ENCODE results near the gene LRRC8B. TPM values are rescaled to one million over a fixed set of nuclear protein-coding genes. Genes with fewer than 3 reads are reported as not detected.
A peak's percentile ranks its signal among the peaks of the same experiment; 100 is the strongest.
"Not testable (repeated sequence)": the region's sequence is repeated elsewhere in the genome, so short reads cannot be mapped to it uniquely, and the experiment has no call there.

The LRRC8B gene
- total RNA-seq, 1 donor from 2014 or later = 48.2 TPM

DNA sequence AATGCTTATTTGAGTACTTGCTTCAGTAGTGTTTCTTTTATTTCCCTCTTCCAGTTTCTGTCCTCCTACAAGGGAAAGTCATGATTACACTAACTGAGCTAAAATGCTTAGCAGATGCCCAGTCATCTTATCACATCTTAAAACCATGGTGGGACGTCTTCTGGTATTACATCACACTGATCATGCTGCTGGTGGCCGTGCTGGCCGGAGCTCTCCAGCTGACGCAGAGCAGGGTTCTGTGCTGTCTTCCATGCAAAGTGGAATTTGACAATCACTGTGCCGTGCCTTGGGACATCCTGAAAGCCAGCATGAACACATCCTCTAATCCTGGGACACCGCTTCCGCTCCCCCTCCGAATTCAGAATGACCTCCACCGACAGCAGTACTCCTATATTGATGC is 57.9 kb downstream of the LRRC8B start:
- intact Hi-C loops (cut with micrococcal nuclease) = no loop called here
- Mint-ChIP-seq H3K27me3 (ENCODE audit: low read depth) (no peaks in the 10 kb centered on the region), H3K36me3 (ENCODE audit: low read depth) (peaks cover 84% of the 10 kb centered on the region), H3K4me3 (ENCODE audit: low read depth) (no peak overlapping the region), H3K4me1 (ENCODE audit: low read depth) (peaks cover 44% of the 10 kb centered on the region), H3K27ac (peak overlapping the region; percentile 2), H3K9me3 (no peaks in the 10 kb centered on the region)
- DNase-seq (ENCODE audit: low spot score) = no peak

GRCh38 chr1:89584211-89584610 is 59.6 kb downstream of the LRRC8B start:
- no peak overlapping the region for H3K4me3 Mint-ChIP-seq (ENCODE audit: low read depth)
- H3K36me3 Mint-ChIP-seq (ENCODE audit: low read depth) = peaks cover 94% of the 10 kb centered on the region
- H3K9me3 Mint-ChIP-seq = no peaks in the 10 kb centered on the region
- H3K27ac Mint-ChIP-seq = no peak overlapping the region
- no peaks in the 10 kb centered on the region for H3K27me3 Mint-ChIP-seq (ENCODE audit: low read depth)
- peaks cover 54% of the 10 kb centered on the region for H3K4me1 Mint-ChIP-seq (ENCODE audit: low read depth)
- DNase-seq (ENCODE audit: low spot score) = no peak
- intact Hi-C loops (cut with micrococcal nuclease) = no loop called here

- Mint-ChIP-seq H3K27ac (no peak overlapping the region), H3K4me3 (ENCODE audit: low read depth) (no peak overlapping the region), H3K36me3 (ENCODE audit: low read depth) (peaks cover 96% of the 10 kb centered on the region), H3K27me3 (ENCODE audit: low read depth) (no peaks in the 10 kb centered on the region), H3K4me1 (ENCODE audit: low read depth) (peaks cover 59% of the 10 kb centered on the region), H3K9me3 (no peaks in the 10 kb centered on the region)
- DNase-seq (ENCODE audit: low spot score) = no peak
- intact Hi-C loops (cut with micrococcal nuclease) = no loop called here
These were observed 60.2 kb downstream of the LRRC8B start for GRCh38 chr1:89584781-89585180.

DNA sequence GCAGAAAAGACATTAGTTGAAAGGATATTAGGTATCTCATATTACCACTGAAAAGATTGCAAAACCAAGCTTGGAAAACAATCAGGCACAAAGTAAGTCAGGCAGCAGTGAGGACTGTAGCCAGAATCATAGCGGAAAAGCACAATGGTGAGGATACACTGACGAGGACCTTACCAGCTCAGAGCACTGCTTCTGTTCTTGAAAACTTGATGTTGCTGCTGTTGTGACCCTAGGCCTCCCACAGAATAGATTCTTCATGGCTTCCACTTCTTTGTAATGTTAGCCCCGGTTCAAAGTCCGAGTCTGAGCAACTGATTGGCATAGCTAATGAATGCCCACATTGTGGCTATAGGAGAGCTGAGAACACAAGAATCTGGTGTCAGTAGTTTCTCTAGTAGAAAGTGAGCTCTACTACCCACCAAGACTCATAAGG is 63.1 kb downstream of the LRRC8B start:
- H3K27ac Mint-ChIP-seq = no peak overlapping the region
- no peak for DNase-seq (ENCODE audit: low spot score)
- H3K27me3 Mint-ChIP-seq (ENCODE audit: low read depth) = no peaks in the 10 kb centered on the region
- no peak overlapping the region for H3K4me3 Mint-ChIP-seq (ENCODE audit: low read depth)
- H3K4me1 Mint-ChIP-seq (ENCODE audit: low read depth) = peaks cover 66% of the 10 kb centered on the region
- H3K36me3 Mint-ChIP-seq (ENCODE audit: low read depth) = peaks cover 88% of the 10 kb centered on the region
- intact Hi-C loops (cut with micrococcal nuclease) = loop anchor here (2.0 kb wide), 1 partner anchor 41 kb away; no protein-coding TSS in a partner anchor
- H3K9me3 Mint-ChIP-seq = no peaks in the 10 kb centered on the region

- H3K4me3 Mint-ChIP-seq (ENCODE audit: low read depth) = peak overlapping the region; percentile 27
- no peaks in the 10 kb centered on the region for H3K27me3 Mint-ChIP-seq (ENCODE audit: low read depth)
- intact Hi-C loops (cut with micrococcal nuclease) = loop anchor here (2.0 kb wide), 1 partner anchor 42 kb away; no protein-coding TSS in a partner anchor
- DNase-seq (ENCODE audit: low spot score) = no peak
- H3K27ac Mint-ChIP-seq = peak overlapping the region; percentile 75
- peaks cover 88% of the 10 kb centered on the region for H3K36me3 Mint-ChIP-seq (ENCODE audit: low read depth)
- no peaks in the 10 kb centered on the region for H3K9me3 Mint-ChIP-seq
- H3K4me1 Mint-ChIP-seq (ENCODE audit: low read depth) = peaks cover 73% of the 10 kb centered on the region
These were observed 63.9 kb downstream of the LRRC8B start for GRCh38 chr1:89588480-89588879.

GRCh38 chr1:89589515-89589914 is 64.9 kb downstream of the LRRC8B start:
- Mint-ChIP-seq H3K4me1 (ENCODE audit: low read depth) (peaks cover 74% of the 10 kb centered on the region), H3K36me3 (ENCODE audit: low read depth) (peaks cover 88% of the 10 kb centered on the region), H3K27me3 (ENCODE audit: low read depth) (no peaks in the 10 kb centered on the region), H3K9me3 (no peaks in the 10 kb centered on the region), H3K27ac (peak overlapping the region; percentile 80), H3K4me3 (ENCODE audit: low read depth) (no peak overlapping the region)
- intact Hi-C loops (cut with micrococcal nuclease) = loop anchor here (2.0 kb wide), 1 partner anchor 43 kb away; no protein-coding TSS in a partner anchor
- no peak for DNase-seq (ENCODE audit: low spot score)

DNA sequence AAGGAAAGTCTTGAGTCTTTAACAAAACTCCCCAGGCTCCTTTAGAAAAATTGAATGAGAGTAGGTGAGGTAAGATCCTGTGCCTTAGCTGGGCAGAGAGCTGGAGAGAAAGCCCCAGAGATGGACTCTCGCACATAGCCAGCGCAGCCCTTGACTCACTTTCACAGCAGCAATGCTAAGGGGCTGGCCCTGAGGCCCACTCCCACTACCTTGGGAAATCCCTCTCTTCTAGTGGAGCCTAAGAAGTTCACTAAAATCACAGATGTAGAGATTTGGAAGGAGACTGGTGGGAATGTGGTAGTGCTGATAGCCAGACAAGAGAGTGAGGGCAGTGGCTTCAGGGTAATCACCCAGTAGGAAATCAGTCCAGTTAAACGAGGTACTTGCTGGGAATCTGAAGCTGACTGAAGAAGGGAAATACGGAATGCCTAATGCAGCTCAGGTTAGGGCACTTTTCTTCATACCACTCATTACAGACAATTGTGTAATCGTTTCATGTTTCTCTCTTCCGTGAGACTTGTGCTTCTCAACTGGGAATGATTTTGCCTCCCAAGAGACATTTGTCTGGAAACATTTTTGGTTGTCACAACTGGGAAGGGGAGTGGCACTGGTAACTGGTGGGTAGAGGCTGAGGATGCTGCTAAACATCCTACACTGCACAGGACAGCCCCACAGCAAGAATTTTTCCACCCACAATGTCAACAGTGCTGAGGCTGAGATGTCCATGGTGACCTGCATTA is 65.9 kb downstream of the LRRC8B start:
- Mint-ChIP-seq H3K27me3 (ENCODE audit: low read depth) (no peaks in the 10 kb centered on the region), H3K4me3 (ENCODE audit: low read depth) (no peak overlapping the region), H3K9me3 (no peaks in the 10 kb centered on the region), H3K4me1 (ENCODE audit: low read depth) (peaks cover 68% of the 10 kb centered on the region), H3K27ac (peak overlapping the region; percentile 82), H3K36me3 (ENCODE audit: low read depth) (peaks cover 85% of the 10 kb centered on the region)
- intact Hi-C loops (cut with micrococcal nuclease) = no loop called here
- DNase-seq (ENCODE audit: low spot score) = no peak

- H3K4me3 Mint-ChIP-seq (ENCODE audit: low read depth) = not testable (repeated sequence)
- H3K27ac Mint-ChIP-seq = peak overlapping the region; percentile 10
These were observed 68.3 kb downstream of the LRRC8B start for GRCh38 chr1:89592861-89593302.

GRCh38 chr1:89594096-89594740 is 69.6 kb downstream of the LRRC8B start:
- intact Hi-C loops (cut with micrococcal nuclease) = no loop called here
- Mint-ChIP-seq H3K27me3 (ENCODE audit: low read depth) (no peaks in the 10 kb centered on the region), H3K4me1 (ENCODE audit: low read depth) (peaks cover 78% of the 10 kb centered on the region), H3K9me3 (no peaks in the 10 kb centered on the region), H3K4me3 (ENCODE audit: low read depth) (no peak overlapping the region), H3K27ac (no peak overlapping the region), H3K36me3 (ENCODE audit: low read depth) (peaks cover 65% of the 10 kb centered on the region)
- no peak for DNase-seq (ENCODE audit: low spot score)

More at GRCh38 chr1:89592861-89593302, 68.3 kb downstream of the LRRC8B start:
- Mint-ChIP-seq H3K4me1 (ENCODE audit: low read depth) (peaks cover 75% of the 10 kb centered on the region), H3K36me3 (ENCODE audit: low read depth) (peaks cover 75% of the 10 kb centered on the region)
- DNase-seq (ENCODE audit: low spot score); intact Hi-C loops (cut with micrococcal nuclease); H3K27me3 Mint-ChIP-seq (ENCODE audit: low read depth); H3K9me3 Mint-ChIP-seq: not testable (repeated sequence)

DNA sequence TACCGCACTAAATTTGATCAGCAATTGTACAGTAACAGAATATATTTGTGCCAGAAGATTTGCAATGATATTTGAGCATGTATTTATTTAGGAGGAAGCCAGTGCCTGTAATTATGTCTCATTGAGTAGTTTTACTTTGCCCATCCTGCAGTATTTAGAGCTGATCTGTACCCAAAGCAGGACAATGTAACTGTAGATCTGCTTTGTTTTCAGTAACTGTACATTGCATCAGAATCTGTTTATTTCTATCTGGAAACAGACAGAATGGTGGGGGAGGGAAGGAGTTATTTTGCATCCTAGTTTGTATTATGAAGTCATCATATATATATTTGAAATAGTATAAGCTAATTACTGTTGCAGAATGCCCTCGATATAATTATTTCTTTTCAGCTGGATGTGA is 72.1 kb downstream of the LRRC8B start:
- intact Hi-C loops (cut with micrococcal nuclease) = no loop called here
- no peak for DNase-seq (ENCODE audit: low spot score)
- H3K27me3 Mint-ChIP-seq (ENCODE audit: low read depth) = no peaks in the 10 kb centered on the region
- H3K36me3 Mint-ChIP-seq (ENCODE audit: low read depth) = peaks cover 54% of the 10 kb centered on the region
- no peak overlapping the region for H3K4me3 Mint-ChIP-seq (ENCODE audit: low read depth)
- H3K9me3 Mint-ChIP-seq = no peaks in the 10 kb centered on the region
- peaks cover 77% of the 10 kb centered on the region for H3K4me1 Mint-ChIP-seq (ENCODE audit: low read depth)
- no peak overlapping the region for H3K27ac Mint-ChIP-seq

GRCh38 chr1:89598450-89599331 is 74.1 kb downstream of the LRRC8B start:
- Mint-ChIP-seq H3K9me3 (no peaks in the 10 kb centered on the region), H3K4me3 (ENCODE audit: low read depth) (no peak overlapping the region), H3K36me3 (ENCODE audit: low read depth) (peaks cover 48% of the 10 kb centered on the region), H3K4me1 (ENCODE audit: low read depth) (peaks cover 75% of the 10 kb centered on the region), H3K27ac (peak overlapping the region; percentile 66), H3K27me3 (ENCODE audit: low read depth) (no peaks in the 10 kb centered on the region)
- intact Hi-C loops (cut with micrococcal nuclease) = loop anchor here (1.0 kb wide), 2 partner anchors 79 to 115 kb away; no protein-coding TSS in a partner anchor
- no peak for DNase-seq (ENCODE audit: low spot score)

DNA sequence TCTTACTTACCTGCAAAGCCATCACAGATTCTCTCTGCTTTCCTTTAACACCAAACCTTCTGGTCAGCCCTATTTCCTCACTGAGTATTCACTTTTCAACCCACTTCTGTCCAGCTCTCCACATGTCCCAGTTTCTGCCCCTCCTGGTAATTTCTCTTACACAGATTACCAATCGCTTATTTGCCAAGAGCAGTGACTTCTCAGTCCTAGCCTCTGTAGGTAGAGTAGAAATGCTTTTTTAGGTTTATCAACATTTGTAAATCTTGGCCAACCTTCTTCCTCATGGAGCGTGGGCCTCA is 74.7 kb downstream of the LRRC8B start:
- H3K9me3 Mint-ChIP-seq = no peaks in the 10 kb centered on the region
- H3K27ac Mint-ChIP-seq = peak overlapping the region; percentile 50
- no peak overlapping the region for H3K4me3 Mint-ChIP-seq (ENCODE audit: low read depth)
- intact Hi-C loops (cut with micrococcal nuclease) = loop anchor here (1.0 kb wide), 2 partner anchors 80 to 116 kb away; no protein-coding TSS in a partner anchor
- H3K27me3 Mint-ChIP-seq (ENCODE audit: low read depth) = no peaks in the 10 kb centered on the region
- H3K4me1 Mint-ChIP-seq (ENCODE audit: low read depth) = peaks cover 76% of the 10 kb centered on the region
- peaks cover 43% of the 10 kb centered on the region for H3K36me3 Mint-ChIP-seq (ENCODE audit: low read depth)
- DNase-seq (ENCODE audit: low spot score) = no peak

Data from activated T-helper 2 cell treated with anti-CD3 and anti-CD28 coated beads, Interferon-gamma antibody, Interleukin-2, Interleukin-4, amounts not matched to agents 10 μg/mL and 5 μg/mL and 100 μg/mL, durations not matched to agents 14 hours and 24 hours and 36 hours (primary cell).